HG02623 (cell line): Measurements from ENCODE around the gene LYPD4.
"Not testable (repeated sequence)": the region's sequence is repeated elsewhere in the genome, so short reads cannot be mapped to it uniquely, and the experiment has no call there.

Source experiments
- ATAC-seq: cut with Tn5 transposase; IDR thresholded peaks from one replicate; pipeline ENCODE4 v1.9.1; 2021; ENCODE audit warnings: moderate library complexity; ENCODE audit not compliant: unreplicated experiment

LYPD4 gene

GRCh38 chr19:41802770-41803169 lies 41.7 kb downstream of the LYPD4 start:
- no peak for ATAC-seq

- no peak for ATAC-seq
Measured at GRCh38 chr19:41801792-41802211, 42.7 kb downstream of the LYPD4 start.

- no peak for ATAC-seq
Measured at GRCh38 chr19:41801031-41801430, 43.5 kb downstream of the LYPD4 start.

GRCh38 chr19:41799444-41800000 lies 45.0 kb downstream of the LYPD4 start:
- ATAC-seq, result no peak

- no peak for ATAC-seq
Measured at GRCh38 chr19:41796901-41797300, 47.6 kb downstream of the LYPD4 start.

- ATAC-seq, result no peak
Measured at GRCh38 chr19:41796362-41796761, 48.1 kb downstream of the LYPD4 start, which contains the start of gene CEACAM3. Gene CEACAM3 (plus strand): TSS chr19:41796587. CDS start chr19:41796678, 91 bp downstream.

GRCh38 chr19:41795031-41795461 lies 49.4 kb downstream of the LYPD4 start:
- no peak for ATAC-seq

- ATAC-seq, result no peak
Measured at GRCh38 chr19:41793414-41793727, 51.1 kb downstream of the LYPD4 start.

GRCh38 chr19:41792513-41793413 lies 51.7 kb downstream of the LYPD4 start:
- ATAC-seq, result no peak

- not testable (repeated sequence) for ATAC-seq
Measured at GRCh38 chr19:41789053-41789452, 55.4 kb downstream of the LYPD4 start.

GRCh38 chr19:41788518-41788917 lies 56.0 kb downstream of the LYPD4 start:
- not testable (repeated sequence) for ATAC-seq
